Body of pancreas (tissue), 4 donors: ENCODE results near the gene SCN8A. TPM values are rescaled to one million over a fixed set of nuclear protein-coding genes. Genes with fewer than 3 reads are reported as not detected.

Source experiments
- ATAC-seq: fragments of 150-250 bp; one replicate; pipeline ENCODE4 v1.9.1; 2016
- DNase-seq, 4 donors: peaks; one replicate each; pipeline ENCODE4 v3.0.0-alpha.2; 2019
- H3K27ac ChIP-seq, 4 donors: fragments of 200-600 bp; sonication (generic); 1 replicate in 3 of 4; 2 replicates in 1 of 4; pipeline versions ENCODE4 v1.5.1 to v1.6.1; 2016 to 2019; ENCODE audit warnings: mild to moderate bottlenecking in 1 of 4, mixed read lengths in 1 of 4, moderate library complexity in 1 of 4
- H3K27me3 ChIP-seq, 2 donors: fragments of 200-600 bp; sonication (generic); one replicate each; pipeline ENCODE4 v1.6.0; 2016; ENCODE audit warnings: mild to moderate bottlenecking in 1 of 2
- H3K36me3 ChIP-seq, 2 donors: fragments of 200-600 bp; sonication (generic); replicated peaks in 1 of 2; 2 replicates each; pipeline ENCODE4 v1.5.1; 2016; ENCODE audit warnings: low read depth in 2 of 2; ENCODE audit not compliant: insufficient read depth in 1 of 2
- H3K4me1 ChIP-seq: fragments of 200-600 bp; sonication (generic); one replicate; pipeline ENCODE4 v1.6.0; 2016
- H3K4me3 ChIP-seq, 2 donors: fragments of 200-600 bp; sonication (generic); 1 replicate in 1 of 2; 2 replicates in 1 of 2; pipeline ENCODE4 v1.5.1; 2016 to 2019
- H3K9me3 ChIP-seq, 3 donors: fragments of 200-600 bp; sonication (generic); 1 replicate in 2 of 3; 2 replicates in 1 of 3; pipeline ENCODE4 v1.5.1; 2016
- POLR2A ChIP-seq, 3 donors: fragments of 450-650 bp; IDR thresholded peaks; one replicate each; pipeline ENCODE4 v1.6.1; 2016; ENCODE audit warnings: antibody characterized with exemption in 3 of 3, mild to moderate bottlenecking in 2 of 3
- WGBS, 2 donors: methylation state at CpG; one replicate each; pipeline ENCODE4 v1.1.5; 2017; 5-methylcytosine and 5-hydroxymethylcytosine counted together
- intact Hi-C: fragments of 100-400 bp; cut with DNase I; formaldehyde crosslinking; loops from one replicate; pipeline ENCODE4 v1.15.1; 2023
- total RNA-seq, 2 donors: library from RNA; depleted of rRNA; stranded (reverse); fragments of >200 nt; gene quantifications; one replicate each; pipeline ENCODE4 v1.1.0, GENCODE V29; 2016
- TF ChIP-seq, protein P1 (sequence below), 7 experiments: fragments of 450-650 bp in 4 of 7; fragments of 200-600 bp in 3 of 7; sonication (generic) in 3 of 7; IDR thresholded peaks; one replicate each; pipeline ENCODE4 v1.5.1; 2016 to 2019; ENCODE audit warnings: antibody characterized with exemption in 7 of 7

The SCN8A gene
- total RNA-seq, 2 donors from 2014 or later, result 4.9 to 11.2 TPM

DNA sequence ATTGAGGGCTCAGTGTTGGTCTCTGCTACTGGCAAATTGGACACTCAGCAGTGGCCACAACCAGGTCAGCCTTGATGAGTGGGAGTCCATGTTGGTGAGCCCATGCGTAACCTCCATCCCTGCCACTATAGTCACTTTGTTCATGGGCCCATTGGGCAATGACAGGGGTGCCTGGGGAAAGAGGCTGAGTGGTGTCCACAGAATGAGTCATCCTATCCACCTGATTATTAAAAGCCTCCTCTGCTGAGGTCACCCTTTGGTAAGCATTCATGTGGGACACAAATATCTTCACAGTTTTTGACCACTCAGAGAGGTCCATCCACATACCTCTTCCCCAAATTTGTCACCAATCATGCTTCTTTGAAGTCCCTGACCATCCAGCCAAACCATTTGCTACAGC, 207.5 kb downstream of the SCN8A start:
- Histone ChIP-seq H3K9me3 (no peaks in the 10 kb centered on the region), H3K4me1 (no peaks in the 10 kb centered on the region), H3K27ac (no peak overlapping the region), H3K4me3 (no peak overlapping the region), H3K27me3 (no peaks in the 10 kb centered on the region), H3K36me3 (peaks cover 0 to 2% of the 10 kb centered on the region in 2 donors)
- no peak for DNase-seq
- TF ChIP-seq, protein P1, sequence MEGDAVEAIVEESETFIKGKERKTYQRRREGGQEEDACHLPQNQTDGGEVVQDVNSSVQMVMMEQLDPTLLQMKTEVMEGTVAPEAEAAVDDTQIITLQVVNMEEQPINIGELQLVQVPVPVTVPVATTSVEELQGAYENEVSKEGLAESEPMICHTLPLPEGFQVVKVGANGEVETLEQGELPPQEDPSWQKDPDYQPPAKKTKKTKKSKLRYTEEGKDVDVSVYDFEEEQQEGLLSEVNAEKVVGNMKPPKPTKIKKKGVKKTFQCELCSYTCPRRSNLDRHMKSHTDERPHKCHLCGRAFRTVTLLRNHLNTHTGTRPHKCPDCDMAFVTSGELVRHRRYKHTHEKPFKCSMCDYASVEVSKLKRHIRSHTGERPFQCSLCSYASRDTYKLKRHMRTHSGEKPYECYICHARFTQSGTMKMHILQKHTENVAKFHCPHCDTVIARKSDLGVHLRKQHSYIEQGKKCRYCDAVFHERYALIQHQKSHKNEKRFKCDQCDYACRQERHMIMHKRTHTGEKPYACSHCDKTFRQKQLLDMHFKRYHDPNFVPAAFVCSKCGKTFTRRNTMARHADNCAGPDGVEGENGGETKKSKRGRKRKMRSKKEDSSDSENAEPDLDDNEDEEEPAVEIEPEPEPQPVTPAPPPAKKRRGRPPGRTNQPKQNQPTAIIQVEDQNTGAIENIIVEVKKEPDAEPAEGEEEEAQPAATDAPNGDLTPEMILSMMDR (IDR thresholded peaks at IDR 0.05), result no peak
- no peak for TF ChIP-seq POLR2A (IDR thresholded peaks at IDR 0.05)
- ATAC-seq, result no peak
- intact Hi-C loops, result no loop called here
- WGBS, 2 donors, result 100% methylated on average over 1 of the region's 1 CpG

DNA sequence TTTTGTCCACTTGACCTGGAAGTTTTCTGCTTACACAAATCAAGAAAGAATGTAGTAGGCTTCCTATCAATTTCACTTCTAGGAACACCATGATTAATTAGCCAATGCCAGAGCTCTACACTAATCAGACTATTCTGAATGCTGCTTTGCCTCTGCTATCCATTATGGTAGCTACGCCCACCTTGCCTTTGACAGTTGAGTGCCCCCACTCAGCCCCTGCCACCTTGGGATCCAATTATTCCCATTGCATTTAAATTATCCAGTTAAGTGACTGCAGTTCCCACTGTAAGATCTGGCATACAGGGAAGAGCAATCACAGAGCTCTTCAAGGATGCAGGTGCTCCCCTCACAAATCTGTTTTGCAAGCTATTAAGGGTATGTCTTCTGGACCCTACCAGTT, 210.0 kb downstream of the SCN8A start:
- H3K9me3 ChIP-seq, result no peaks in the 10 kb centered on the region
- TF ChIP-seq, protein P1 (IDR thresholded peaks at IDR 0.05), result no peak
- no peak for TF ChIP-seq POLR2A (IDR thresholded peaks at IDR 0.05)
- DNase-seq (no peak), ATAC-seq (no peak)
- 90 to 92% methylated on average over 1 of the region's 1 CpG for WGBS, 2 donors
- peaks cover 0 to 2% of the 10 kb centered on the region in 2 donors for H3K36me3 ChIP-seq
- no peak overlapping the region for H3K4me3 ChIP-seq
- no peak overlapping the region for H3K27ac ChIP-seq
- no peaks in the 10 kb centered on the region for H3K4me1 ChIP-seq
- H3K27me3 ChIP-seq, result no peaks in the 10 kb centered on the region
- intact Hi-C loops, result no loop called here

DNA sequence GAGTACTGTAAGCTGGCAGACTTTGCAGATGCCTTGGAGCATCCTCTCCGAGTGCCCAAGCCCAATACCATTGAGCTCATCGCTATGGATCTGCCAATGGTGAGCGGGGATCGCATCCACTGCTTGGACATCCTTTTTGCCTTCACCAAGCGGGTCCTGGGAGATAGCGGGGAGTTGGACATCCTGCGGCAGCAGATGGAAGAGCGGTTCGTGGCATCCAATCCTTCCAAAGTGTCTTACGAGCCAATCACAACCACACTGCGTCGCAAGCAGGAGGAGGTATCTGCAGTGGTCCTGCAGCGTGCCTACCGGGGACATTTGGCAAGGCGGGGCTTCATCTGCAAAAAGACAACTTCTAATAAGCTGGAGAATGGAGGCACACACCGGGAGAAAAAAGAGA, 215.9 kb downstream of the SCN8A start:
- TF ChIP-seq, protein P1 (IDR thresholded peaks at IDR 0.05), result no peak
- no peak for TF ChIP-seq POLR2A (IDR thresholded peaks at IDR 0.05)
- H3K27me3 ChIP-seq, result no peaks in the 10 kb centered on the region
- H3K4me3 ChIP-seq, result no peak overlapping the region
- no peaks in the 10 kb centered on the region for H3K4me1 ChIP-seq
- H3K36me3 ChIP-seq, result no peaks in the 10 kb centered on the region
- intact Hi-C loops, result no loop called here
- no peak for ATAC-seq
- H3K27ac ChIP-seq, result no peak overlapping the region
- no peaks in the 10 kb centered on the region for H3K9me3 ChIP-seq
- no peak for DNase-seq
- 89 to 91% methylated on average over 16 of the region's 16 CpGs for WGBS, 2 donors

DNA sequence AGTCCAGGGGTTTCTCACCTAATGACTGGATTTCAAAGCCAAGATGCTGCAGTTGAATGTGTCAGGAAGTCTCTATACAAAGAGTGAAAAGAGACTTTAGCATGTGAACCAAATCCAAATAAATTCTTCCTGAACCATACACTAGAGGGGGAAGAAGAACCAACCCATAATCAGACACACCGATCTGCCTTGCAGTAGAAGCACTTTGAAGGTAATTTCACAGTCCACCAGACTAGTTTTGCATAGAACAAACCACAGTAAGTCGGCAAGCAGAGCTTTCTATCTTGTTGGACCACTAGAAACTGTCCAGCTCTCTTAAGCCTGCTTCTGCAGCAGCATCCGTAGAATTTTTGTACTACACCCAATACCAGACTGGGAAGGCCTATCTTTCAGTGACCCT, 218.2 kb downstream of the SCN8A start:
- DNase-seq (no peak), ATAC-seq (no peak)
- TF ChIP-seq, protein P1 (IDR thresholded peaks at IDR 0.05), result no peak
- TF ChIP-seq POLR2A (IDR thresholded peaks at IDR 0.05), result no peak
- intact Hi-C loops, result no loop called here
- Histone ChIP-seq H3K4me1 (peaks cover 5% of the 10 kb centered on the region), H3K9me3 (no peaks in the 10 kb centered on the region), H3K4me3 (no peak overlapping the region), H3K27me3 (no peaks in the 10 kb centered on the region), H3K36me3 (no peaks in the 10 kb centered on the region), H3K27ac (no peak overlapping the region)
- 62 to 65% methylated on average over 3 of the region's 3 CpGs for WGBS, 2 donors
